PC-3 (cell line): Measurements from ENCODE around the gene BCAS4. TPM values are rescaled to one million over a fixed set of nuclear protein-coding genes. Genes with fewer than 3 reads are reported as not detected.

ENCODE experiments used
- ATAC-seq: fragments of 200-7000 bp; cut with Tn5 transposase; 2 replicates; pipeline ENCODE4 v1.9.1; 2020; ENCODE audit warnings: mild to moderate bottlenecking, moderate library complexity
- BruUV-seq: library from RNA; stranded (reverse); fragments of 400-500 nt; replicated peaks from 2 replicates; lab custom pipeline; 2021; lab: Mats Ljungman, UMichigan
- CTCF ChIA-PET: fragments of 300-600 bp; sonication (Branson Sonifier 250); formaldehyde crosslinking; loops from one replicate; lab custom pipeline; 2022; ENCODE audit warnings: antibody characterized with exemption; lab: Charles Lee
- POLR2A ChIA-PET: fragments of 300-600 bp; sonication (Branson Sonifier 250); formaldehyde crosslinking; loops from one replicate; lab custom pipeline; 2022; ENCODE audit warnings: antibody characterized with exemption; ENCODE audit not compliant: unreplicated experiment; lab: Charles Lee
- DNase-seq: peaks from one replicate; pipeline ENCODE4 v3.0.0-alpha.2; 2015
- H2AFZ ChIP-seq: fragments of 300-600 bp; sonication (generic); 2 replicates; pipeline ENCODE4 v1.6.0; 2016; ENCODE audit warnings: antibody characterized with exemption, low read length
- H3F3A ChIP-seq: fragments of 300-600 bp; sonication (generic); one replicate; pipeline ENCODE4 v1.6.0; 2017; ENCODE audit warnings: antibody characterized with exemption, low read length, control low read depth, mild to moderate bottlenecking; ENCODE audit not compliant: unreplicated experiment
- H3K27ac ChIP-seq: fragments of 300-600 bp; sonication (generic); 2 replicates; pipeline ENCODE4 v1.5.1; 2016; ENCODE audit warnings: mild to moderate bottlenecking, low read length
- H3K27me3 ChIP-seq: fragments of 300-600 bp; sonication (generic); 2 replicates; pipeline ENCODE4 v1.6.1; 2016; ENCODE audit warnings: low read length, mixed read lengths
- H3K36me3 ChIP-seq: fragments of 300-600 bp; sonication (generic); 2 replicates; pipeline ENCODE4 v1.6.1; 2016; ENCODE audit warnings: low read depth, mixed run types, low read length, mixed read lengths
- H3K4me1 ChIP-seq: fragments of 300-600 bp; sonication (generic); 2 replicates; pipeline ENCODE4 v1.5.1; 2016; ENCODE audit warnings: low read length; ENCODE audit not compliant: insufficient read depth
- H3K4me2 ChIP-seq: fragments of 300-600 bp; sonication (generic); 2 replicates; pipeline ENCODE4 v1.6.0; 2016; ENCODE audit warnings: low read length
- H3K4me3 ChIP-seq: fragments of 300-600 bp; sonication (generic); 2 replicates; pipeline ENCODE4 v1.5.1; 2016; ENCODE audit warnings: mild to moderate bottlenecking, low read length, mixed read lengths
- H3K79me2 ChIP-seq: fragments of 300-600 bp; sonication (generic); 2 replicates; pipeline ENCODE4 v1.6.1; 2017; ENCODE audit warnings: low read length, mixed read lengths
- H3K9ac ChIP-seq: fragments of 300-600 bp; sonication (generic); 2 replicates; pipeline ENCODE4 v1.6.0; 2016; ENCODE audit warnings: mild to moderate bottlenecking, low read length
- H3K9me2 ChIP-seq: fragments of 300-600 bp; sonication (generic); replicated peaks from 2 replicates; pipeline ENCODE4 v1.6.1; 2016; ENCODE audit warnings: mixed run types, low read length, mixed read lengths
- H3K9me3 ChIP-seq: fragments of 300-600 bp; sonication (generic); 2 replicates; pipeline ENCODE4 v1.6.1; 2016; ENCODE audit warnings: low read length, mixed read lengths
- H4K20me1 ChIP-seq: fragments of 300-600 bp; sonication (generic); 2 replicates; pipeline ENCODE4 v1.6.1; 2016; ENCODE audit warnings: low read length, mixed read lengths
- CTCF ChIP-seq: fragments of 300-600 bp; sonication (generic); conservative IDR thresholded peaks from 2 replicates; pipeline ENCODE4 v1.5.1; 2017; ENCODE audit warnings: antibody characterized with exemption, low read depth, mild to moderate bottlenecking, low read length
- EZH2 ChIP-seq: fragments of 300-600 bp; sonication (generic); IDR thresholded peaks from one replicate; pipeline ENCODE4 v1.6.1; 2017; ENCODE audit warnings: antibody characterized with exemption, mild to moderate bottlenecking, low read length; ENCODE audit not compliant: unreplicated experiment
- EZH2phosphoT487 ChIP-seq: fragments of 300-600 bp; sonication (generic); IDR thresholded peaks from 2 replicates; pipeline ENCODE4 v1.6.1; 2018; ENCODE audit warnings: mild to moderate bottlenecking, antibody characterized with exemption, low read length, borderline replicate concordance
- intact Hi-C: fragments of 100-400 bp; cut with micrococcal nuclease; formaldehyde crosslinking; loops from 2 replicates; pipeline ENCODE4 v1.9.0; 2023
- total RNA-seq: library from RNA; depleted of rRNA; stranded (reverse); fragments of >200 nt; gene quantifications from 2 replicates; pipeline ENCODE4 v1.2.3, GENCODE V29; 2014

The BCAS4 gene
- total RNA-seq, 1 experiment from 2014 or later: 56.9 TPM

- H3K27me3 ChIP-seq: no peaks in the 10 kb centered on the region
- H3K4me2 ChIP-seq: no peak overlapping the region
- no peak overlapping the region for H3K9ac ChIP-seq
- no peaks in the 10 kb centered on the region for H3F3A ChIP-seq
- ChIA-PET POLR2A (no interaction called here), CTCF (no interaction called here)
- no peaks in the 10 kb centered on the region for H4K20me1 ChIP-seq
- ATAC-seq (no peak), DNase-seq (no peak)
- TF ChIP-seq EZH2: no peak
- no peak overlapping the region for H2AFZ ChIP-seq
- H3K9me3 ChIP-seq: no peaks in the 10 kb centered on the region
- peaks cover 7% of the 10 kb centered on the region; the same call in 1 of the 2 replicates for H3K4me1 ChIP-seq
- intact Hi-C loops: no loop called here
- no TSS peak for BruUV-seq
- H3K36me3 ChIP-seq: no peaks in the 10 kb centered on the region
- no peaks in the 10 kb centered on the region for H3K79me2 ChIP-seq
- no peaks in the 10 kb centered on the region for H3K9me2 ChIP-seq
- no peak overlapping the region for H3K27ac ChIP-seq
- no peak overlapping the region for H3K4me3 ChIP-seq
These were observed 16.0 kb downstream of the BCAS4 start for GRCh38 chr20:50810842-50811241.

GRCh38 chr20:50813101-50813643 lies 18.3 kb downstream of the BCAS4 start:
- Histone ChIP-seq H3K9me3 (no peaks in the 10 kb centered on the region), H3K27me3 (no peaks in the 10 kb centered on the region), H3K4me2 (no peak overlapping the region), H2AFZ (no peak overlapping the region), H4K20me1 (no peaks in the 10 kb centered on the region), H3K9me2 (no peaks in the 10 kb centered on the region), H3K36me3 (no peaks in the 10 kb centered on the region), H3K27ac (no peak overlapping the region), H3K9ac (no peak overlapping the region), H3F3A (no peaks in the 10 kb centered on the region), H3K79me2 (no peaks in the 10 kb centered on the region), H3K4me3 (no peak overlapping the region), H3K4me1 (peaks cover 7% of the 10 kb centered on the region; the same call in 1 of the 2 replicates)
- ATAC-seq (no peak), DNase-seq (no peak)
- no TSS peak for BruUV-seq
- CTCF ChIA-PET: interaction anchor here (0.6 kb wide), 1 partner anchor 1384 kb away, joined by 4 read pairs; no protein-coding TSS in a partner anchor
- POLR2A ChIA-PET: no interaction called here
- intact Hi-C loops: no loop called here
- TF ChIP-seq CTCF: no peak
- no peak for TF ChIP-seq EZH2
- TF ChIP-seq EZH2phosphoT487: no peak

- H3K4me2 ChIP-seq: no peak overlapping the region
- H4K20me1 ChIP-seq: no peaks in the 10 kb centered on the region
- H3K27me3 ChIP-seq: no peaks in the 10 kb centered on the region
- ATAC-seq (no peak), DNase-seq (no peak)
- no peaks in the 10 kb centered on the region for H3K79me2 ChIP-seq
- no peaks in the 10 kb centered on the region for H3K9me2 ChIP-seq
- no TSS peak for BruUV-seq
- TF ChIP-seq CTCF (no peak), EZH2 (no peak), EZH2phosphoT487 (no peak)
- no peaks in the 10 kb centered on the region for H3K9me3 ChIP-seq
- no peak overlapping the region for H3K9ac ChIP-seq
- no peak overlapping the region for H2AFZ ChIP-seq
- H3K4me3 ChIP-seq: no peak overlapping the region
- ChIA-PET CTCF (interaction anchor here (0.6 kb wide), 1 partner anchor 1385 kb away, joined by 4 read pairs; no protein-coding TSS in a partner anchor), POLR2A (no interaction called here)
- no peaks in the 10 kb centered on the region for H3K36me3 ChIP-seq
- H3K4me1 ChIP-seq: peaks cover 7% of the 10 kb centered on the region; the same call in 1 of the 2 replicates
- intact Hi-C loops: no loop called here
- H3F3A ChIP-seq: no peaks in the 10 kb centered on the region
- no peak overlapping the region for H3K27ac ChIP-seq
These were observed 18.9 kb downstream of the BCAS4 start for GRCh38 chr20:50813801-50814200.
